ENCODE results near the gene GPR139.

The GPR139 gene

DNA sequence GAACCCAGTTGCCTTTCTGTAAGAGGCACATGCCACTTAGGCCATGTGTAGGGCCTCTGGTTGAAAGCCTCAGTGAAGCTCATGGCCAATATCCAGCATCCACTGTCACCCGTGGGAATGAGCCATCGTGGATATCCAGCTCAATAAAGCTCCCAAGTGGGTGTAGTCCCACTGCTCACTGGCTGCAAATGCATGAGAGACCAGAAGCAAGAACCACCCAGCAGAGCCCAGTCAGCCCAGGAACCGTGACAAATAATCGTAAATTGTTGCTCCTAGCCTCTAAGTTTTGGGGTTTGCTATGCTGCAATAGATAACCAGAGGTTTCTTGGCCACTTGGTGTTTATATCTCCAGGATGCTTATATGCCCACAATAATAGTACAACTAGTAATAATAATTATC, 33.7 kb downstream of the GPR139 start:
- TF ChIP-seq POLR2AphosphoS5 (IDR thresholded peaks at IDR 0.05; ENCODE audit: low read depth, low read length), result no peak
- no peak for TF ChIP-seq TAF1 (IDR thresholded peaks at IDR 0.05; ENCODE audit: borderline replicate concordance, insufficient read depth, low read length)
- TF ChIP-seq, protein P1, sequence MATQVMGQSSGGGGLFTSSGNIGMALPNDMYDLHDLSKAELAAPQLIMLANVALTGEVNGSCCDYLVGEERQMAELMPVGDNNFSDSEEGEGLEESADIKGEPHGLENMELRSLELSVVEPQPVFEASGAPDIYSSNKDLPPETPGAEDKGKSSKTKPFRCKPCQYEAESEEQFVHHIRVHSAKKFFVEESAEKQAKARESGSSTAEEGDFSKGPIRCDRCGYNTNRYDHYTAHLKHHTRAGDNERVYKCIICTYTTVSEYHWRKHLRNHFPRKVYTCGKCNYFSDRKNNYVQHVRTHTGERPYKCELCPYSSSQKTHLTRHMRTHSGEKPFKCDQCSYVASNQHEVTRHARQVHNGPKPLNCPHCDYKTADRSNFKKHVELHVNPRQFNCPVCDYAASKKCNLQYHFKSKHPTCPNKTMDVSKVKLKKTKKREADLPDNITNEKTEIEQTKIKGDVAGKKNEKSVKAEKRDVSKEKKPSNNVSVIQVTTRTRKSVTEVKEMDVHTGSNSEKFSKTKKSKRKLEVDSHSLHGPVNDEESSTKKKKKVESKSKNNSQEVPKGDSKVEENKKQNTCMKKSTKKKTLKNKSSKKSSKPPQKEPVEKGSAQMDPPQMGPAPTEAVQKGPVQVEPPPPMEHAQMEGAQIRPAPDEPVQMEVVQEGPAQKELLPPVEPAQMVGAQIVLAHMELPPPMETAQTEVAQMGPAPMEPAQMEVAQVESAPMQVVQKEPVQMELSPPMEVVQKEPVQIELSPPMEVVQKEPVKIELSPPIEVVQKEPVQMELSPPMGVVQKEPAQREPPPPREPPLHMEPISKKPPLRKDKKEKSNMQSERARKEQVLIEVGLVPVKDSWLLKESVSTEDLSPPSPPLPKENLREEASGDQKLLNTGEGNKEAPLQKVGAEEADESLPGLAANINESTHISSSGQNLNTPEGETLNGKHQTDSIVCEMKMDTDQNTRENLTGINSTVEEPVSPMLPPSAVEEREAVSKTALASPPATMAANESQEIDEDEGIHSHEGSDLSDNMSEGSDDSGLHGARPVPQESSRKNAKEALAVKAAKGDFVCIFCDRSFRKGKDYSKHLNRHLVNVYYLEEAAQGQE (IDR thresholded peaks at IDR 0.05; ENCODE audit: insufficient read depth in 1 of 2, low read depth in 2 of 2, low read length in 2 of 2), result no peak
- no peak for TF ChIP-seq SIN3A (IDR thresholded peaks at IDR 0.05; ENCODE audit: borderline replicate concordance, insufficient read depth, low read length)
- no peak for TF ChIP-seq FOXP2 (optimal IDR thresholded peaks at IDR 0.05; ENCODE audit: borderline replicate concordance, extremely low read depth, extremely low read length, insufficient read depth)

DNA sequence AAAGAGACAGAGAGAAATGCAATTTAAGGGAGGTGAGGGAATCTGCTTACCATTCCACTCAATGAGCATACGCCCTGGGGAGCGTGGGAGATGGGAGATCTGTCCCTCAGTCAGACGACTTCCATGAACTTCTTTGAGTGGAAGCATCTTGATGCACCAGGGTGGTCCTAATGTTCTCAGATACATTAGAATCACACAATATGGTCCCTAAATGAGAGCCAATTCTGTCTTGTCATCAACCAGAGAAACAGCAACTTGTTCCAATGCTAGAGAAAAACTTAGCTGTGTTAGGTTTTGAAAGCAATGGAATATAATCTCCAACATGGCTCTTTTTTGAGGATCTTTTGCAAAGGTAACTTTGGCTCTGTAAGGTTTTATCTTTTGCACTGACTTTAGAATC, 44.1 kb downstream of the GPR139 start:
- TF ChIP-seq TAF1 (IDR thresholded peaks at IDR 0.05; ENCODE audit: borderline replicate concordance, insufficient read depth, low read length), result no peak
- TF ChIP-seq, protein P1 (IDR thresholded peaks at IDR 0.05; ENCODE audit: insufficient read depth in 1 of 2, low read depth in 2 of 2, low read length in 2 of 2), result no peak
- no peak for TF ChIP-seq FOXP2 (optimal IDR thresholded peaks at IDR 0.05; ENCODE audit: borderline replicate concordance, extremely low read depth, extremely low read length, insufficient read depth)
- no peak for TF ChIP-seq POLR2AphosphoS5 (IDR thresholded peaks at IDR 0.05; ENCODE audit: low read depth, low read length)
- no peak for TF ChIP-seq SIN3A (IDR thresholded peaks at IDR 0.05; ENCODE audit: borderline replicate concordance, insufficient read depth, low read length)

DNA sequence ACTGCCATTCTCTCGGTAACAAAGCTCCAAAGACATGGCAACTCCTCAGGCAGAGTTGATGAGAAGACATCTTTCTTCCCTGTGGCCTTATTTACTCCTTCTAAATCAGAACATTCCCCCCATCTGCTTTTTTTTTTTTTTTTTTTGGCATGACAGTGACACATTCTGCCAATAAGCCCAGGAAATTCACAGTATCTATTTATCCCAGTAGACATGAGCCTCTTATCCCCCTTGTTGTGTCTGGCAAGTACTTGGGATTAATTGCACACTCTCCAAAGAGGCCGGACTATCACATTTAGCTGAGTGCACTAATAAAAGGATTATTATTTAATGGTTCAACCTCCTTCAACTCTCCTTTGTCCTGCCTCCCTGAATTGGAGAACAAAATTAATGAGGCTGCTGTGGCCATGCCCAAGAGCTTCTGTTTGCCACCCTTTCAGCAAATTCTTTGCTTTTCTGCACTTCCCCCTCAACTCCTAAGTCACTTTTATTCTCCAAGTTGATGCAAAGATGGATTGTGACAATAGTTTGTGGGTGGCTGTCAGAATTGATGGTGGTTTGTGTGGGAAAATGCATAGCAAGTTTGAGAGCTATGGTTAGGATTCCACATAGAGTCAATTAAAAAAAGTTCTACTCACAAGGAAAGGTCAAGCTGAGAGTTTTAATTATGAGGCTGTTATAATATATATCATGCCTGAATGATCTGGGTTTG, 47.2 kb downstream of the GPR139 start:
- TF ChIP-seq SIN3A (IDR thresholded peaks at IDR 0.05; ENCODE audit: borderline replicate concordance, insufficient read depth, low read length) (no peak), TAF1 (IDR thresholded peaks at IDR 0.05; ENCODE audit: borderline replicate concordance, insufficient read depth, low read length) (no peak), POLR2AphosphoS5 (IDR thresholded peaks at IDR 0.05; ENCODE audit: low read depth, low read length) (no peak), FOXP2 (optimal IDR thresholded peaks at IDR 0.05; ENCODE audit: borderline replicate concordance, extremely low read depth, extremely low read length, insufficient read depth) (no peak)
- TF ChIP-seq, protein P1 (IDR thresholded peaks at IDR 0.05; ENCODE audit: insufficient read depth in 1 of 2, low read depth in 2 of 2, low read length in 2 of 2), result no peak

DNA sequence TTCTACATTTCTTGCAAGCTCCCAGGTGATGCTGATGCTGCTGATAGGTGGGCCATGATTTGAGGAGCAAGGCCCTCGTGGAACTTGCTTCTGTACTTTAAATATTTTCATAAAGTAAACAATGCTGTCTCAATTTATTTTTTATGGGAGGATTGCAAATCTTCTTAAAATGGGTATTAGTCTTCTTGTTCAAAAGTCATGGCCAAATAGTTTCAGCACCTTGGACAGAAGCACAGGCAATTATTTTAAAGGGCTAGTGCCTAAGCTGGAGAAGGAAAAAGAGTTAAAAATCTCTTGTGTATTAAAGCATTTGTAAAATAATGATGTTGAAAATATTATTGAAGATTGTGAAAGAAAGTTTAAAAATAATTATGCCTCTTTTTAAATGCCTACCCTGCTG, 50.5 kb downstream of the GPR139 start:
- TF ChIP-seq SIN3A (IDR thresholded peaks at IDR 0.05; ENCODE audit: borderline replicate concordance, insufficient read depth, low read length), result no peak
- TF ChIP-seq, protein P1 (IDR thresholded peaks at IDR 0.05; ENCODE audit: insufficient read depth in 1 of 2, low read depth in 2 of 2, low read length in 2 of 2), result peak; percentile 66 to 87

DNA sequence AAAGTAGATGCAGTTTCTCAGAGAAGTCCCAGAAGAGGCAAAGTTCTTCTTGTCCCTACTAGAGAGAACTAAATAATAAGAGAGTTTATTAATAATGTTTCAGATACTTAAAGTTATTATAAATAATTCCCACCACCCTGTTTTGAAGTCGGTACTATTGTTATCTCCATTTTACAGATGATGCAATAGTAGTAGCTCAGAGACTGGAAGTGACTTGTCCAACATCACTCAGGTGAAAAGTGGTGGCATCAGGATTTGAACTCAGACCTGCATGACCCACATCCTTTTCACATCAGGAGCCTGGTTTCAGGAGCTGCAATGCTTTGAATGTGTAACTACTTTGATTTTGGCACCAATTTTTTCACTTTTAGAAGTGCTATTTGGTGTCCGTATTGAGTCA, 52.7 kb downstream of the GPR139 start:
- TF ChIP-seq SIN3A (IDR thresholded peaks at IDR 0.05; ENCODE audit: borderline replicate concordance, insufficient read depth, low read length), result no peak
- TF ChIP-seq FOXP2 (optimal IDR thresholded peaks at IDR 0.05; ENCODE audit: borderline replicate concordance, extremely low read depth, extremely low read length, insufficient read depth), result no peak
- TF ChIP-seq TAF1 (IDR thresholded peaks at IDR 0.05; ENCODE audit: borderline replicate concordance, insufficient read depth, low read length), result no peak
- TF ChIP-seq, protein P1 (IDR thresholded peaks at IDR 0.05; ENCODE audit: insufficient read depth in 1 of 2, low read depth in 2 of 2, low read length in 2 of 2), result no peak
- TF ChIP-seq POLR2AphosphoS5 (IDR thresholded peaks at IDR 0.05; ENCODE audit: low read depth, low read length), result no peak
